Mucosa of descending colon (tissue), 3 donors: ENCODE results near the gene SYS1. TPM values are rescaled to one million over a fixed set of nuclear protein-coding genes. Genes with fewer than 3 reads are reported as not detected.
"Not testable (repeated sequence)": the region's sequence is repeated elsewhere in the genome, so short reads cannot be mapped to it uniquely, and the experiment has no call there.

ENCODE experiments used
- ATAC-seq: fragments of 200-7000 bp; cut with Tn5 transposase; one replicate; pipeline ENCODE4 v1.9.1; 2020; ENCODE audit warnings: mild to moderate bottlenecking, moderate library complexity
- DNase-seq, 3 donors: peaks; one replicate each; pipeline ENCODE4 v3.0.0-alpha.2; 2020
- H3K36me3 ChIP-seq: fragments of 200-600 bp; one replicate; pipeline ENCODE4 v1.8.0; 2021; ENCODE audit warnings: low read depth, mild to moderate bottlenecking
- H3K4me1 ChIP-seq: fragments of 200-600 bp; one replicate; pipeline ENCODE4 v1.8.0; 2021; ENCODE audit warnings: low read depth, mild to moderate bottlenecking
- H3K4me3 ChIP-seq: fragments of 200-600 bp; one replicate; pipeline ENCODE4 v1.8.0; 2021; ENCODE audit warnings: mild to moderate bottlenecking
- H3K9me3 ChIP-seq: fragments of 200-600 bp; one replicate; pipeline ENCODE4 v1.8.0; 2021; ENCODE audit warnings: mild to moderate bottlenecking
- intact Hi-C, 2 donors: fragments of 100-400 bp; cut with DNase I in 1 of 2; cut with micrococcal nuclease in 1 of 2; formaldehyde crosslinking; loops; one replicate each; pipeline versions ENCODE4 v1.11.0 to v1.11.1; 2022; cut with DNase I, micrococcal nuclease
- total RNA-seq, 3 donors: library from RNA; stranded (reverse); fragmentation: NEBNext Ultra II Directional in 2 of 3; extraction: Animal tissue kit (Norgen Biotek cat#: 25700) in 2 of 3; gene quantifications; one replicate each; pipeline versions ENCODE4 v1.2.1 to v1.2.4, GENCODE V29; 2021 to 2023
- TF ChIP-seq, protein P1 (sequence below): fragments of 200-600 bp; IDR thresholded peaks from one replicate; pipeline ENCODE4 v1.8.0; 2022; ENCODE audit warnings: antibody characterized with exemption, mild to moderate bottlenecking
- donor health status: DM: no; HTN: no; CAD: no; lungs with moderate emphysema.
- donor health status: DM: no; HTN: no; CAD: no.
- donor health status: DM: no; HTN: yes; CAD: no.

SYS1 gene
- total RNA-seq, 3 donors from 2014 or later = 37.2 to 41.7 (median 39.9) TPM

DNA sequence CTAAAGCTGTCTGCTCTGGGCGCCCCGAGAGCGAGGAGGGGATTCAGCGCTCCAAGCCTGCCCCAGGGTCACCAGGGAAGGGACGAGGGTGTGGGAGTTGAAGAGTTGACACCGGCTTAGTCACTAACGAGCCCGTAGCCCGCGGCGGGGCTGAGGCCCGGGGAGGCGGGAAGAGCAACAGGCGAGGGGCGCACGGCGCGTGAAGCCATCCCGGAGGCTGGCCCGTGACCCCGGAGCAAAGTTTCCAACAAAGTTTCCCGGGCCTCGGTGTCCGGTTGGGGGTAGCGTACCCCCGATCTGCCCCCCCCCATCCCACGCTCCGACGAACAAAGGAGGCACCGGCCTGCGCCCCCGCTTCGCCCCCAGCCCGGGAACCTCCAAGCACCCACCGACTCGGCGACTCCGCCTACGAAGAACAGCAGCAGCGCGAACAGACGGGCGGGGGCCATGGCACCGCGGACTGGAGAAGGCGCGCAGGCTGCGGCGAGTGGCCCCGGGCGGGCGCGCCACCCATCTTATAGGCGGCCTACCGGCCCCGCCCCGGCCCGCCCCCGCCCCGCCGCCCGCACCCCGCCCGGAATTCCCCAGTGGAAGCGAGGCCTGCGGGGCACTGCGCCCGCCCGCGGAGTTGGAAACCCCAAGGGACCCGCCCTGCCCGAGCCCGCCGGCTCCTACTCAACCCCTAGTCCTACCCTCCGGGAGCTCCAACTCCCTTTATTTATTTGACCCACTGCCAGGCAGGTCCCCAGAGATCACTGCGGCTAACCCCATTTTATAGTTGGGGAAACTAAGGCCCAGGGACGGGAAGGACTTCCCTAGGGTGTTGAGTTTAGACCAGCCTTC is 14.8 kb upstream of the SYS1 start, which contains the start of gene SDC4:
Gene SDC4, minus strand, starts transcription at position 489 of the 843 bp plus-strand sequence. Its CDS starts 40 bp downstream, at position 449.
- Histone ChIP-seq H3K36me3 (no peaks in the 10 kb centered on the region), H3K4me1 (peaks cover 28% of the 10 kb centered on the region), H3K4me3 (peak within 1 kb of the TSS; percentile 69), H3K9me3 (no peaks in the 10 kb centered on the region)
- DNase-seq (peak; percentile 74 to 84 (median 81)), ATAC-seq (peak; percentile 76)
- intact Hi-C loops = no loop called here
- TF ChIP-seq, protein P1, sequence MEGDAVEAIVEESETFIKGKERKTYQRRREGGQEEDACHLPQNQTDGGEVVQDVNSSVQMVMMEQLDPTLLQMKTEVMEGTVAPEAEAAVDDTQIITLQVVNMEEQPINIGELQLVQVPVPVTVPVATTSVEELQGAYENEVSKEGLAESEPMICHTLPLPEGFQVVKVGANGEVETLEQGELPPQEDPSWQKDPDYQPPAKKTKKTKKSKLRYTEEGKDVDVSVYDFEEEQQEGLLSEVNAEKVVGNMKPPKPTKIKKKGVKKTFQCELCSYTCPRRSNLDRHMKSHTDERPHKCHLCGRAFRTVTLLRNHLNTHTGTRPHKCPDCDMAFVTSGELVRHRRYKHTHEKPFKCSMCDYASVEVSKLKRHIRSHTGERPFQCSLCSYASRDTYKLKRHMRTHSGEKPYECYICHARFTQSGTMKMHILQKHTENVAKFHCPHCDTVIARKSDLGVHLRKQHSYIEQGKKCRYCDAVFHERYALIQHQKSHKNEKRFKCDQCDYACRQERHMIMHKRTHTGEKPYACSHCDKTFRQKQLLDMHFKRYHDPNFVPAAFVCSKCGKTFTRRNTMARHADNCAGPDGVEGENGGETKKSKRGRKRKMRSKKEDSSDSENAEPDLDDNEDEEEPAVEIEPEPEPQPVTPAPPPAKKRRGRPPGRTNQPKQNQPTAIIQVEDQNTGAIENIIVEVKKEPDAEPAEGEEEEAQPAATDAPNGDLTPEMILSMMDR = no peak

DNA sequence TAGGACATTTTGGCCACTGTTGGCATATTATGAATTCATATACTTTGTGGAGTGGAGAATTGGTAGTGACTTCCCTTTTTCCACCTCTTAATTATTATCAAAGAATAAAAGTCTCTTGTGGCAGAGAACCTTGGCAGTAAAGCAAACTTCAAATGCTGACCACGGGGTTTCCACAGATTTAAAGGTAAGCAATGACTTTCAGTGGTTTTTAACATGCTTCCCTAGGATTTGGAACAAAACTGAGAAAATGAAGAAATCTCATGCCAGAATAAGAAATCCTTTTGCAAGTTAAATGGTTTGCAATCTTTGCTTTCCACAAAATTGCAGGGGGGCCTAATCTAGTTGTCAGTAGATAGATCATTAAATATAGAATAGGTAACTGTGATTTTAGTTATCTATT is 12.7 kb upstream of the SYS1 start:
- H3K4me1 ChIP-seq = peaks cover 10% of the 10 kb centered on the region
- no peaks in the 10 kb centered on the region for H3K9me3 ChIP-seq
- H3K4me3 ChIP-seq = no peak overlapping the region
- TF ChIP-seq, protein P1 = no peak
- intact Hi-C loops = no loop called here
- DNase-seq = no peak
- H3K36me3 ChIP-seq = no peaks in the 10 kb centered on the region
- ATAC-seq = no peak

DNA sequence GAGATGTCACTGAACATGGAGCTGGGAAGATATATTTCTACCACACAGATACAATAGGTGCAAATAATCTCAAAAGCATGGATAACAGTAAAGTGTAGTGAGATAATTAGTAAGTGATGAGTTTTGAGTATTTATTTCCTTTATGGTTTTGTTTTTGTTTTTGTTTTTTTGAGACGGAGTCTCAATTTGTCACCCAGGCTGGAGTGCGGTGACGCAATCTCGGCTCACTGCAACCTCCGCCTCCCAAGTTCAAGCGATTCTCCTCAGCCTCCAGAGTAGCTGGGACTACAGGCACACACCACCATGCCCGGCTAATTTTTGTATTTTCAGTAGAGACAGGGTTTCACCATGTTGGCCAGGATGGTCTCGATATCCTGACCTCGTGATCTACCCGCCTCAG is 12.2 kb upstream of the SYS1 start:
- DNase-seq, H3K9me3 ChIP-seq, H3K36me3 ChIP-seq, ATAC-seq, intact Hi-C loops, H3K4me3 ChIP-seq, H3K4me1 ChIP-seq: not testable (repeated sequence)

DNA sequence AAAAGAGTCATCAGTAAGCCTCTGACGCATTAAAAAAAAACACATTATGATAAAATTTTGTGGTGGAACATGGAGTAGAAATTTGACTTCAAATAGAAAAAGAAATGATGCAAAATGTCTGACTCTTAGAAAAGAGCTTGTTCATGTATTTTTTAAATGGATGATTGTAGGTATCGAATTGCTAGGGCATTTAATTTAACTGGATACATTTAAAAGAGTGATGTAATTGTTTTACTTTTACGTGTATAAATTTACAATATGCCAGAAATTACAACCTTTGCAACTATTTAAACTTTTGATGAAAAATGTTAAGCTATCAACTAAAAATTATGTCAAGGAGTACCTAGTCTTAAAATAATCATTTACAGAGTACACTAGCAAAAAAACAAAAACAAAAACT is 10.2 kb upstream of the SYS1 start:
- H3K36me3 ChIP-seq = no peaks in the 10 kb centered on the region
- DNase-seq = no peak
- TF ChIP-seq, protein P1 = no peak

DNA sequence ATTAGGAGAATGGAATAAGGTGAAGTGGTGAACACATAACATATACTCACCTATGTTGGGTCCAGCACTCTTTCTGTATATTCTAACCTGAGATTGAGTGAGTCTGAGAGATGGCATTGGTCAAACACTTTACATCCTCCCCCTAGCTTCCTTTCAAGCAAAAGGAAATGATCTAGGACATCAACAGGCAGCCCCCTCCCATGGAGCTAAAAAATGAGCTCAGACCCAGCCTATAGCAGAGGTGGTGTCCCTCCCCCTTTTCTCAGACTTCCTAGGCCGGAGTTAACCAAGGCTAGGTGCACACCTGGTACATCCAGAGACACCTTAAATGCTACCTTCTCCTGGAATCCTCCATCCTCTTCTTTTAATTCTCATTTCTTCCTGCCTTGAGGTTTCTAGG is 9.2 kb upstream of the SYS1 start:
- ATAC-seq = no peak
- peaks cover 12% of the 10 kb centered on the region for H3K4me1 ChIP-seq
- intact Hi-C loops = no loop called here
- no peak for DNase-seq
- no peaks in the 10 kb centered on the region for H3K36me3 ChIP-seq
- no peak overlapping the region for H3K4me3 ChIP-seq
- H3K9me3 ChIP-seq = no peaks in the 10 kb centered on the region
- TF ChIP-seq, protein P1 = no peak

More for the DNA sequence above, 10.2 kb upstream of the SYS1 start:
- Histone ChIP-seq H3K9me3 (no peaks in the 10 kb centered on the region), H3K4me3 (no peak overlapping the region), H3K4me1 (peaks cover 10% of the 10 kb centered on the region)
- ATAC-seq = no peak
- intact Hi-C loops = no loop called here

DNA sequence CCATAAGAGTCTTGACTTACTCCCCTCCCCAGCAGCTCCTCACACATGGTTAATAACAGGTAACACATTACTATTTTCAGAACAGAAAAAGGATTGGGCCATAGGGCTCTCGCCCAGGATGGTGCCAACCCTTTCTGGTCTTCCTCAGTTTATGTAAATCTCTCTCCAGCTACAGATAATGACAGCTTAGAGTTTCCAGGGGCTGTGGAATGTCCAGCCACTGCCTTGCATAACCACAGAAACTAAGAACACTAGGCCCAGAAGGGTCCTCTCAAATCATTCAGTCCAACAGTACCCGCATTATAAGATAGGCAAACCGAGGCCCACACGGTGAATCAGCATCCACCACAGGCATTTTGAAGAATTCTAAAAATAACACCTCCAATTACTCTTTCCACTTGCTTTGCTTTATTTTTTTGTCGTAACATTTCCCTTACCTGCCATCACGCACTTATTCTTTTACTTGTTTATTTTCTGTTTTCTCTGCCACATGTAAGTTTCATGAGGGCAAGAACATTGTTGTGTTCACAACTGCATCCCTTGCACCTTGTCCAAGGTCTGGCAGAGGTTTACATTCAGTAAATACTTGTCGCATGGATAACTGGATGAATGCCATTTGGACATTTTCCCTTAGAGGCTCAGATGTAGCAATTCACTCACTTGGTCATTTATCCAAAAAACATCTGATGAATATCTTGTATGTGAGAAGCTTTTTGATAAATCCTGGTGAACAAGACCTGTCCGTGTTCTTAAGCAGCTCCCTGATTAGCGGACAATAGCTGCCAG is 8.3 kb upstream of the SYS1 start:
- no peak overlapping the region for H3K4me3 ChIP-seq
- no peak for ATAC-seq
- peaks cover 15% of the 10 kb centered on the region for H3K4me1 ChIP-seq
- intact Hi-C loops = no loop called here
- no peaks in the 10 kb centered on the region for H3K9me3 ChIP-seq
- DNase-seq = no peak
- TF ChIP-seq, protein P1 = no peak
- no peaks in the 10 kb centered on the region for H3K36me3 ChIP-seq
